Mononuclear cell (primary cell): ENCODE results near the gene RHO. TPM values are rescaled to one million over a fixed set of nuclear protein-coding genes. Genes with fewer than 3 reads are reported as not detected.
"Not testable (repeated sequence)": the region's sequence is repeated elsewhere in the genome, so short reads cannot be mapped to it uniquely, and the experiment has no call there.

ENCODE experiments used
- H3K27me3 ChIP-seq: 2 replicates; pipeline ENCODE4 v1.6.0; 2011; ENCODE audit warnings: low read length, control low read depth; ENCODE audit not compliant: insufficient read depth
- H3K4me1 ChIP-seq: 2 replicates; pipeline ENCODE4 v1.5.1; 2011; ENCODE audit warnings: mild to moderate bottlenecking, low read length, control low read depth; ENCODE audit not compliant: insufficient read depth
- H3K4me3 ChIP-seq: 2 replicates; pipeline ENCODE4 v1.5.1; 2011; ENCODE audit warnings: mild to moderate bottlenecking, low read length, moderate library complexity
- H3K9me3 ChIP-seq: 2 replicates; pipeline ENCODE4 v1.5.1; 2011; ENCODE audit warnings: low read depth, mild to moderate bottlenecking, control low read depth, low read length
- total RNA-seq: library from RNA; depleted of rRNA; stranded (reverse); fragments of >200 nt; gene quantifications from one replicate; pipeline ENCODE4 v1.2.3, GENCODE V29; 2012

Gene RHO
- total RNA-seq, 1 donor: 0.10 TPM

- Histone ChIP-seq H3K27me3 (no peaks in the 10 kb centered on the region), H3K4me3 (no peak overlapping the region), H3K4me1 (no peaks in the 10 kb centered on the region), H3K9me3 (no peaks in the 10 kb centered on the region)
Measured at GRCh38 chr3:129540776-129541516, 12.5 kb downstream of the RHO start.

- H3K27me3 ChIP-seq: no peaks in the 10 kb centered on the region
- no peaks in the 10 kb centered on the region for H3K4me1 ChIP-seq
- no peaks in the 10 kb centered on the region for H3K9me3 ChIP-seq
- H3K4me3 ChIP-seq: no peak overlapping the region
Measured at GRCh38 chr3:129542747-129543146, 14.3 kb downstream of the RHO start.

GRCh38 chr3:129543156-129543790 lies 14.8 kb downstream of the RHO start, which contains the start of gene H1-8:
Gene H1-8, plus strand, starts transcription at chr3:129543175. Its CDS starts 44 bp downstream, at chr3:129543219.
- Histone ChIP-seq H3K4me3 (no peak within 1 kb of the TSS), H3K27me3 (no peaks in the 10 kb centered on the region), H3K4me1 (no peaks in the 10 kb centered on the region), H3K9me3 (no peaks in the 10 kb centered on the region)

- no peaks in the 10 kb centered on the region for H3K27me3 ChIP-seq
- H3K9me3 ChIP-seq: no peaks in the 10 kb centered on the region
- H3K4me3 ChIP-seq: no peak overlapping the region
- no peaks in the 10 kb centered on the region for H3K4me1 ChIP-seq
Measured at GRCh38 chr3:129543999-129544398, 15.6 kb downstream of the RHO start.

- not testable (repeated sequence) for H3K9me3 ChIP-seq, H3K4me3 ChIP-seq, H3K4me1 ChIP-seq
Measured at GRCh38 chr3:129545951-129546350, 17.5 kb downstream of the RHO start.

GRCh38 chr3:129547241-129547640 lies 18.8 kb downstream of the RHO start:
- Histone ChIP-seq H3K4me1 (peaks cover 9% of the 10 kb centered on the region), H3K9me3 (no peaks in the 10 kb centered on the region), H3K27me3 (no peaks in the 10 kb centered on the region), H3K4me3 (no peak overlapping the region)

More at GRCh38 chr3:129545951-129546350, 17.5 kb downstream of the RHO start:
- H3K27me3 ChIP-seq: not testable (repeated sequence)

- Histone ChIP-seq H3K9me3 (no peaks in the 10 kb centered on the region), H3K4me3 (no peak overlapping the region), H3K4me1 (peaks cover 11% of the 10 kb centered on the region), H3K27me3 (no peaks in the 10 kb centered on the region)
Measured at GRCh38 chr3:129548104-129548965, 19.9 kb downstream of the RHO start.

- Histone ChIP-seq H3K4me1 (peaks cover 19% of the 10 kb centered on the region), H3K4me3 (no peak overlapping the region), H3K9me3 (no peaks in the 10 kb centered on the region)
Measured at GRCh38 chr3:129549006-129549800, 20.8 kb downstream of the RHO start.

GRCh38 chr3:129549805-129550204 lies 21.4 kb downstream of the RHO start:
- Histone ChIP-seq H3K9me3 (no peaks in the 10 kb centered on the region), H3K27me3 (no peaks in the 10 kb centered on the region)

More at GRCh38 chr3:129549006-129549800, 20.8 kb downstream of the RHO start:
- no peaks in the 10 kb centered on the region for H3K27me3 ChIP-seq

GRCh38 chr3:129552287-129553050 lies 24.0 kb downstream of the RHO start:
- no peaks in the 10 kb centered on the region for H3K9me3 ChIP-seq
- H3K4me3 ChIP-seq: no peak overlapping the region
- H3K4me1 ChIP-seq: peaks cover 30% of the 10 kb centered on the region
- no peaks in the 10 kb centered on the region for H3K27me3 ChIP-seq

More at GRCh38 chr3:129549805-129550204, 21.4 kb downstream of the RHO start:
- Histone ChIP-seq H3K4me3 (no peak overlapping the region), H3K4me1 (peaks cover 25% of the 10 kb centered on the region)

GRCh38 chr3:129553171-129553570 lies 24.7 kb downstream of the RHO start:
- Histone ChIP-seq H3K4me3 (no peak overlapping the region), H3K27me3 (no peaks in the 10 kb centered on the region), H3K4me1 (peaks cover 30% of the 10 kb centered on the region), H3K9me3 (no peaks in the 10 kb centered on the region)

- peaks cover 32% of the 10 kb centered on the region for H3K4me1 ChIP-seq
- H3K9me3 ChIP-seq: no peaks in the 10 kb centered on the region
- H3K27me3 ChIP-seq: no peaks in the 10 kb centered on the region
- no peak overlapping the region for H3K4me3 ChIP-seq
Measured at GRCh38 chr3:129553719-129554118, 25.3 kb downstream of the RHO start.

- Histone ChIP-seq H3K4me1 (peaks cover 33% of the 10 kb centered on the region), H3K4me3 (no peak overlapping the region)
Measured at GRCh38 chr3:129554356-129555152, 26.1 kb downstream of the RHO start.

More at GRCh38 chr3:129554356-129555152, 26.1 kb downstream of the RHO start:
- Histone ChIP-seq H3K9me3 (no peaks in the 10 kb centered on the region), H3K27me3 (no peaks in the 10 kb centered on the region)
